ENCODE measurements around the gene PRUNE2. TPM values are rescaled to one million over a fixed set of nuclear protein-coding genes. Genes with fewer than 3 reads are reported as not detected.

The PRUNE2 gene
- total RNA-seq, 4 donors from 2014 or later = 4.1 to 13.1 (median 5.4) TPM

DNA sequence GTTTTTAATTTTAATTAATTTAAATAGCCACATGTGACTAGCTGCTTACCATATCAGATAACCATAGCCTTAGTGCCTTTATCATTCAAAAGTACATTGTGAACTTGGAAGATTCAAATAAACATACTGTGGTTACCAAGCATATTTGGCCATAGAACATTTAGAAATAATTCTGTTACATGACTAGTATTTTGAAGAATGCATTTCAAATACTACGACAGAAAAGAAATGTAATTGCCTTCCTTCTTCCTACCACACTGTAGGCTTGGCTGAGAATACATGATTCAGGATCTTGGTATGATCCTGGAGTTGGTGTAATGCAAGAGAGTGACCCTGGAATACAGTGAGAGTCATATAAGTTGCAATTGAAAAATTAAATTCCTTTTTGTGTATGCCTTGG is 251.3 kb downstream of the PRUNE2 start:
- H3K4me3 ChIP-seq (ENCODE audit: low read depth, poor library complexity, severe bottlenecking) = no peak overlapping the region
- 33 to 38% methylated on average over 1 of the region's 1 CpG for WGBS, 2 donors
- TF ChIP-seq, protein P1, sequence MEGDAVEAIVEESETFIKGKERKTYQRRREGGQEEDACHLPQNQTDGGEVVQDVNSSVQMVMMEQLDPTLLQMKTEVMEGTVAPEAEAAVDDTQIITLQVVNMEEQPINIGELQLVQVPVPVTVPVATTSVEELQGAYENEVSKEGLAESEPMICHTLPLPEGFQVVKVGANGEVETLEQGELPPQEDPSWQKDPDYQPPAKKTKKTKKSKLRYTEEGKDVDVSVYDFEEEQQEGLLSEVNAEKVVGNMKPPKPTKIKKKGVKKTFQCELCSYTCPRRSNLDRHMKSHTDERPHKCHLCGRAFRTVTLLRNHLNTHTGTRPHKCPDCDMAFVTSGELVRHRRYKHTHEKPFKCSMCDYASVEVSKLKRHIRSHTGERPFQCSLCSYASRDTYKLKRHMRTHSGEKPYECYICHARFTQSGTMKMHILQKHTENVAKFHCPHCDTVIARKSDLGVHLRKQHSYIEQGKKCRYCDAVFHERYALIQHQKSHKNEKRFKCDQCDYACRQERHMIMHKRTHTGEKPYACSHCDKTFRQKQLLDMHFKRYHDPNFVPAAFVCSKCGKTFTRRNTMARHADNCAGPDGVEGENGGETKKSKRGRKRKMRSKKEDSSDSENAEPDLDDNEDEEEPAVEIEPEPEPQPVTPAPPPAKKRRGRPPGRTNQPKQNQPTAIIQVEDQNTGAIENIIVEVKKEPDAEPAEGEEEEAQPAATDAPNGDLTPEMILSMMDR (IDR thresholded peaks at IDR 0.05) = no peak
- no peak for TF ChIP-seq POLR2A (IDR thresholded peaks at IDR 0.05)
- intact Hi-C loops (cut with DNase I; ENCODE audit: low total_unique reads) = no loop called here
- no peak for DNase-seq (ENCODE audit: low spot score in 2 of 2)

GRCh38 chr9:76654051-76654461 is 251.9 kb downstream of the PRUNE2 start:
- TF ChIP-seq, protein P1 (IDR thresholded peaks at IDR 0.05) = no peak
- TF ChIP-seq POLR2A (IDR thresholded peaks at IDR 0.05) = no peak
- H3K4me3 ChIP-seq (ENCODE audit: low read depth, poor library complexity, severe bottlenecking) = no peak overlapping the region
- 38 to 60% methylated on average over 1 of the region's 1 CpG for WGBS, 2 donors
- DNase-seq (ENCODE audit: low spot score in 2 of 2) = no peak
- intact Hi-C loops (cut with DNase I; ENCODE audit: low total_unique reads) = no loop called here

GRCh38 chr9:76652894-76653293 is 253.0 kb downstream of the PRUNE2 start:
- H3K4me3 ChIP-seq (ENCODE audit: low read depth, poor library complexity, severe bottlenecking) = no peak overlapping the region
- intact Hi-C loops (cut with DNase I; ENCODE audit: low total_unique reads) = no loop called here
- TF ChIP-seq POLR2A (IDR thresholded peaks at IDR 0.05) = no peak
- TF ChIP-seq, protein P1 (IDR thresholded peaks at IDR 0.05) = no peak
- no peak for DNase-seq (ENCODE audit: low spot score in 2 of 2)
- 67 to 75% methylated on average over 2 of the region's 2 CpGs for WGBS, 2 donors

DNA sequence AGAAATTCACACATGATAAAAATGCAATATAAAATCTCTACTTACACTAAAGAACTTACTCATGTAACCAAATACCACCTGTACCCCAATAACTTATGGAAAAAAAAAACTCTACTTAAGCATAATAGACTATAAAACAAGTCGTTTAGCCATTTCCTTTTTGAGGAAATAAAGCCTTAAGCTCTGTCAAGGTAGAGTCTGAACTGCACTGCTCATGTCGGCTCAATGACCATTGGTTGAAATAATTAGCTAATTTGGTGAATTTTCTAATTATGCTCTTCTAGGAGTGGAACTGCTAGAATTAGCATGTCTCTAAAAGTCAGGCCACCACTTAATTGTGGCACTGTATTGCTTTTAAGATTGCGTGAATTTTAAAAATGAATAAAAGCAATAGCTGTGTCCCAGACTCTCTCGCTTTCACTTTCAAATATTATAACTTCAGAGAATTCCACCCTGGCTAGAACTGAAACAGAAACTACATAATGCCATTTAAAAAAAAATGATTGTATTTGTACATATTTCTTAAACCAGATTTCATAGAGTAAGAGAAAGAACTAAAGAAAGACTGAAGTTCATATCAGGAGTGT is 254.7 kb downstream of the PRUNE2 start:
- no peak for TF ChIP-seq POLR2A (IDR thresholded peaks at IDR 0.05)
- TF ChIP-seq, protein P1 (IDR thresholded peaks at IDR 0.05) = no peak
- 49 to 51% methylated on average over 4 of the region's 4 CpGs for WGBS, 2 donors
- DNase-seq (ENCODE audit: low spot score in 2 of 2) = no peak
- intact Hi-C loops (cut with DNase I; ENCODE audit: low total_unique reads) = no loop called here
- H3K4me3 ChIP-seq (ENCODE audit: low read depth, poor library complexity, severe bottlenecking) = no peak overlapping the region

DNA sequence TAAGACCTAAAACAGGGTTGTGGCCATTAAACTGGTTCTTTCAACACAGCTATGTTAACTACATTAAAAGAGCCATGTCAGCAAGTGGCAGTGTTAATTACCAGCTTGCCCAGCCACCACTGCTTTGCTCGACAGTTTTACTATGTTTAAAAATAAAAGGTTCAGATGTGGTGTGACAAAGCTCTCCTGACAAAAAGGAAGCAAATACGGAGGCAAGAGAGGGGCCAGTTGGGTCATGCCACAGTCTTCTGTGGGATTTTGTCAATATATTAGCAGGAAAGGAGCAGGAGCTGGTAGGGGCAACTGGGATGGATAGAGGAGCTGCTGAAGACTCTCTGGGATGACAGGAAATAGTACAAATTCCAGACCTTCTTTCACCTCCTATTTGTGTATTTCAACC is 255.2 kb downstream of the PRUNE2 start:
- intact Hi-C loops (cut with DNase I; ENCODE audit: low total_unique reads) = no loop called here
- 28 to 46% methylated on average over 2 of the region's 2 CpGs for WGBS, 2 donors
- DNase-seq (ENCODE audit: low spot score in 2 of 2) = no peak
- H3K4me3 ChIP-seq (ENCODE audit: low read depth, poor library complexity, severe bottlenecking) = no peak overlapping the region
- no peak for TF ChIP-seq POLR2A (IDR thresholded peaks at IDR 0.05)
- TF ChIP-seq, protein P1 (IDR thresholded peaks at IDR 0.05) = no peak

DNA sequence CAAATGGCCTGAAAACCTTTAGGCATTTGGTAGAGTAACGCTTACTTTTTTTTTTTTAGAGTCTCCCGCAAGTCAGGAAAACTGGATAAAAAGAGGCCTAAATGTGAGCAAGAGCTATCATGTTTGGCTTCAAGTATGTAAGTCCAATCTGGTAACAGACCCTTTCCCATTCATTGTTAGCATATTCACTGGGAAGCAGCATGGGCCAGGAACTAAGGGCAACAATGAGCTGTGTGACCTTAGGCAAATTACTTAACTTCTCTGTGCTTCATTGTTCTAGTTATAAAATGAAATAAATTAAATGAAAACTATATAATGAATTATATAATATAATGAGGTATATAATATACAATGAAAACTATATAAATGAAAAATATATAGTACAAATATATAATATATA is 256.0 kb downstream of the PRUNE2 start:
- 95 to 98% methylated on average over 2 of the region's 2 CpGs for WGBS, 2 donors
- no peak for TF ChIP-seq POLR2A (IDR thresholded peaks at IDR 0.05)
- TF ChIP-seq, protein P1 (IDR thresholded peaks at IDR 0.05) = no peak
- no peak overlapping the region for H3K4me3 ChIP-seq (ENCODE audit: low read depth, poor library complexity, severe bottlenecking)
- intact Hi-C loops (cut with DNase I; ENCODE audit: low total_unique reads) = no loop called here
- no peak for DNase-seq (ENCODE audit: low spot score in 2 of 2)

Measured in lower leg skin (tissue), 4 donors.